ENCODE results near the gene LRMDA.

- no peak for TF ChIP-seq CTCF (IDR thresholded peaks at IDR 0.05; ENCODE audit: insufficient read depth, low read length, poor library complexity, severe bottlenecking)
- no peak for TF ChIP-seq EZH2phosphoT487 (conservative IDR thresholded peaks at IDR 0.05; ENCODE audit: low read length)
Measured at GRCh38 chr10:75619635-75620034, 188.2 kb downstream of the LRMDA start.

All from SU-DHL-6 (cell line).